ENCODE results near the gene WFDC5. TPM values are rescaled to one million over a fixed set of nuclear protein-coding genes. Genes with fewer than 3 reads are reported as not detected.

WFDC5 gene
- total RNA-seq, 1 donor from 2014 or later, result not detected

DNA sequence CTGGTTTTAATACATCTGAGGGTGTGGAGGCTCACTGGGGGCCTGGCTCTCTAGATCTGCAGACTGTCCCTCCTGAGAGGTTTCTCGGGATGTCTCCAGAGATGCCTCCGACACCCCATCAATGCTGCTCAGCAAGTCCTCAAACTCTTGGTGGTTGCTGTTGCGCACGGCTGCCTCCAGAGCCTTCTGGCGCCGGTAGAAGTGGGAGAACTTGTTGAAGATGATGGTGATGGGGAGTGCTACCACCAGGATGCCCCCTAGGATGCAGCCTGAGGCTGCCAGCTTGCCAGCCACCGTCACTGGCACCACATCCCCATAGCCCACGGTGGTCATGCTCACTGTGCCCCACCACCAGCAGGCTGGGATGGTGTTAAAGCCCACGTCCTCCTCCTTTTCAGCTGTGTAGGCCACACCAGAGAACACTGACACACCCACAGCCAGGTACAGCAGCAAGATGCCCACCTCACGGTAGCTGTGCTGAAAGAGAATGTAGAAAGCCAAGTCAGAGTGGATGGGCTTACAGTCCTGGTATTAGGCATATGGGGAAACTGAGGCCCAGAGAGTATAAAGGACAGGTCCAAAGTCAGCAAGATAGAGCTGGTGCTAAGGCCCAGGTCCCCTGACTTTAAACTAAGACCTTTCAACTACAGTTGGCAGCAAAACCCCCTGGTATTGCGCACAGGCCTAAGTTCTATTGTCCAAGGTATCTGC lies 20.0 kb downstream of the WFDC5 start:
- DNase-seq (ENCODE audit: low read depth, low spot score), result no peak
- Mint-ChIP-seq H3K36me3 (ENCODE audit: low read depth) (no peaks in the 10 kb centered on the region), H3K4me1 (no peaks in the 10 kb centered on the region), H3K4me3 (no peak overlapping the region), H3K27me3 (ENCODE audit: low read depth) (peaks cover 35% of the 10 kb centered on the region), H3K9me3 (no peaks in the 10 kb centered on the region), H3K27ac (ENCODE audit: unreplicated experiment) (no peak overlapping the region)
- TF ChIP-seq, protein P1, sequence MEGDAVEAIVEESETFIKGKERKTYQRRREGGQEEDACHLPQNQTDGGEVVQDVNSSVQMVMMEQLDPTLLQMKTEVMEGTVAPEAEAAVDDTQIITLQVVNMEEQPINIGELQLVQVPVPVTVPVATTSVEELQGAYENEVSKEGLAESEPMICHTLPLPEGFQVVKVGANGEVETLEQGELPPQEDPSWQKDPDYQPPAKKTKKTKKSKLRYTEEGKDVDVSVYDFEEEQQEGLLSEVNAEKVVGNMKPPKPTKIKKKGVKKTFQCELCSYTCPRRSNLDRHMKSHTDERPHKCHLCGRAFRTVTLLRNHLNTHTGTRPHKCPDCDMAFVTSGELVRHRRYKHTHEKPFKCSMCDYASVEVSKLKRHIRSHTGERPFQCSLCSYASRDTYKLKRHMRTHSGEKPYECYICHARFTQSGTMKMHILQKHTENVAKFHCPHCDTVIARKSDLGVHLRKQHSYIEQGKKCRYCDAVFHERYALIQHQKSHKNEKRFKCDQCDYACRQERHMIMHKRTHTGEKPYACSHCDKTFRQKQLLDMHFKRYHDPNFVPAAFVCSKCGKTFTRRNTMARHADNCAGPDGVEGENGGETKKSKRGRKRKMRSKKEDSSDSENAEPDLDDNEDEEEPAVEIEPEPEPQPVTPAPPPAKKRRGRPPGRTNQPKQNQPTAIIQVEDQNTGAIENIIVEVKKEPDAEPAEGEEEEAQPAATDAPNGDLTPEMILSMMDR (conservative IDR thresholded peaks at IDR 0.05), result no peak

DNA sequence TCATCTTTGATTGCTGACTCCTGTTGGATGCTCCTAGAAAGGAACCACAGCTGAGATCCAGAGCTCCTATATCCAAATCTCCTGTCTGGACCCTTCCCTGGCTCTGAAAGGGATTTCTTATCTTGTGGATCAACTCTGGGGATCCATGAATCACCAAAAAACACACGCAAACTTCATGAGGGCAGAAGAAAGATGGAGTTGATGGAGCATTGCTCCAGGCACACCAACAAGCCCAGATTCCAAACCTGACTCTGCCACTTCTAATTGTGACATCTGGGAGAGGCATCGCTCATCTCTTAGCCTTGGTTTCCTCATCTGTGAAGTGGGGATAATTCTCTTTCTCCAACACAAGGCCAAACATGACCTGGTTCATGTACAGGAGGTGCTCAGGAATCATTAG lies 20.8 kb downstream of the WFDC5 start:
- Mint-ChIP-seq H3K9me3 (no peaks in the 10 kb centered on the region), H3K4me1 (no peaks in the 10 kb centered on the region), H3K36me3 (ENCODE audit: low read depth) (no peaks in the 10 kb centered on the region), H3K4me3 (no peak overlapping the region), H3K27me3 (ENCODE audit: low read depth) (peaks cover 27% of the 10 kb centered on the region), H3K27ac (ENCODE audit: unreplicated experiment) (no peak overlapping the region)
- no peak for DNase-seq (ENCODE audit: low read depth, low spot score)
- TF ChIP-seq, protein P1 (conservative IDR thresholded peaks at IDR 0.05), result no peak

DNA sequence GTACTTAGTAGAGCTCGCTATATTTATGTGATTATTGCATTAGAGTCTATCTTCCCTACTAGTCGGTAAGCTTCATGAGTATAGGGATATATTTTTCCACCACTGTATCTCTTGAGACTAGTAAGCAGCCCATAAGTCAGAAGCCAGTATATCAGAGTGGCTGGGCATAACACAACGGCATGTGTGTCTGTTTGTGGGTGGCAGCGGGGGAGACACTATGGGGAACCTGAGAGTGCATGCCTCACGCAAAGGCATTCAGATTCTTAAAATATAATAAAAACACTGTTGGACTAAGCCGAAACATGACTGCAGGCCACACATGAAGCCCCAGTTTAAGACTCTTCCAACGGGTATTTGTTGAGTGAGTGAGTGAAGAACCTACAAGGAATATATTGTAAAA lies 22.1 kb downstream of the WFDC5 start:
- TF ChIP-seq, protein P1 (conservative IDR thresholded peaks at IDR 0.05), result no peak
- Mint-ChIP-seq H3K9me3 (no peaks in the 10 kb centered on the region), H3K27ac (ENCODE audit: unreplicated experiment) (no peak overlapping the region), H3K4me3 (no peak overlapping the region), H3K4me1 (no peaks in the 10 kb centered on the region), H3K27me3 (ENCODE audit: low read depth) (peaks cover 19% of the 10 kb centered on the region), H3K36me3 (ENCODE audit: low read depth) (no peaks in the 10 kb centered on the region)
- no peak for DNase-seq (ENCODE audit: low read depth, low spot score)

DNA sequence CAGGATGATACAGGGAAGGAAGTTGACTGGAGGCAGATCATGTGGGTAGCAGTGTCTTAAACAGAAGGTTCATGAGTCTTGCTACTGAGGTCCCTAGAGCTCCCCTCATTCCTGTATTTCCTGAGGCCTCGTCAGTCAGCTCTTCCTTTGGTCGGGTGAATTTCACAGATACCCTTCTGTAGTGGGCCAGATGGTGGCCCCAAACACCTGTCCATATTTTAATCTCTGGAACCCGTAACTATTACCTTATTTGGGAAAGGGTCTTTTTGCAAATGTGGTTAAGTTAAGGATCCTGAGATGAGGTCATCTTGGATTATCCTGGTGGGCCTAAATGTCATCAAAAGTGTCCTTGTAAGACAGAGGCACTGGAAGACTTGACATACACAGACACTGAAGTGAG lies 23.6 kb downstream of the WFDC5 start:
- Mint-ChIP-seq H3K4me1 (no peaks in the 10 kb centered on the region), H3K4me3 (no peak overlapping the region), H3K36me3 (ENCODE audit: low read depth) (peaks cover 3% of the 10 kb centered on the region), H3K27me3 (ENCODE audit: low read depth) (peaks cover 6% of the 10 kb centered on the region), H3K27ac (ENCODE audit: unreplicated experiment) (no peak overlapping the region), H3K9me3 (no peaks in the 10 kb centered on the region)
- DNase-seq (ENCODE audit: low read depth, low spot score), result no peak
- TF ChIP-seq, protein P1 (conservative IDR thresholded peaks at IDR 0.05), result no peak

DNA sequence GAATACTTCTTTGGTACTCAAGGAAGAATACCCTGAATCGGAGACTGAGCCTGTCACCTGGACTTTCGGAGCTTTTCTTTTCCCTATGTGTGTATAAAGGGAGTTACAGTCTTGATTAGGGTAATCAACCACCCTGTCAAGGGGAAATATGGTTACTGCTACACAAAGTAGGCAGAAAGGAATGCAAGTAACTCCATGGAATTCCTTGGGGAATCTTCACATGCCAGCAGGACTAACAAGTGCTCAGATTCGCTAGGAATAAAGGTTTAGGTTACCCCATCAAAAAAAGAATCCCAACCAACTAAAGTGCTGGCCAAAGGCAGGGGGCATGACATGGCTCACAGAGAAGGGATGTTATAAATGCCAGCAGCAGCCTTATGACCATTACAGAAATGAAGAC lies 24.5 kb downstream of the WFDC5 start:
- H3K27ac Mint-ChIP-seq (ENCODE audit: unreplicated experiment), result no peak overlapping the region
- H3K4me3 Mint-ChIP-seq, result no peak overlapping the region
- H3K27me3 Mint-ChIP-seq (ENCODE audit: low read depth), result no peaks in the 10 kb centered on the region
- peaks cover 2% of the 10 kb centered on the region for H3K9me3 Mint-ChIP-seq
- TF ChIP-seq, protein P1 (conservative IDR thresholded peaks at IDR 0.05), result no peak
- H3K36me3 Mint-ChIP-seq (ENCODE audit: low read depth), result peaks cover 8% of the 10 kb centered on the region
- DNase-seq (ENCODE audit: low read depth, low spot score), result no peak
- no peaks in the 10 kb centered on the region for H3K4me1 Mint-ChIP-seq

Data from neural crest cell (in vitro differentiated cells).